Measurements from ENCODE around the gene TCERG1L.
"Not testable (repeated sequence)": the region's sequence is repeated elsewhere in the genome, so short reads cannot be mapped to it uniquely, and the experiment has no call there.

TCERG1L gene

GRCh38 chr10:131143425-131144165 is 167.9 kb downstream of the TCERG1L start:
- no peak for DNase-seq (ENCODE audit: low read depth)

- no peak for DNase-seq (ENCODE audit: low read depth)
These were observed 168.8 kb downstream of the TCERG1L start for GRCh38 chr10:131142517-131143380.

GRCh38 chr10:131141645-131142516 is 169.6 kb downstream of the TCERG1L start:
- DNase-seq (ENCODE audit: low read depth) = no peak

- no peak for DNase-seq (ENCODE audit: low read depth)
These were observed 170.3 kb downstream of the TCERG1L start for GRCh38 chr10:131141207-131141606.

GRCh38 chr10:131140606-131141005 is 170.9 kb downstream of the TCERG1L start:
- DNase-seq (ENCODE audit: low read depth) = no peak

GRCh38 chr10:131137223-131137622 is 174.3 kb downstream of the TCERG1L start:
- DNase-seq (ENCODE audit: low read depth) = no peak

DNA sequence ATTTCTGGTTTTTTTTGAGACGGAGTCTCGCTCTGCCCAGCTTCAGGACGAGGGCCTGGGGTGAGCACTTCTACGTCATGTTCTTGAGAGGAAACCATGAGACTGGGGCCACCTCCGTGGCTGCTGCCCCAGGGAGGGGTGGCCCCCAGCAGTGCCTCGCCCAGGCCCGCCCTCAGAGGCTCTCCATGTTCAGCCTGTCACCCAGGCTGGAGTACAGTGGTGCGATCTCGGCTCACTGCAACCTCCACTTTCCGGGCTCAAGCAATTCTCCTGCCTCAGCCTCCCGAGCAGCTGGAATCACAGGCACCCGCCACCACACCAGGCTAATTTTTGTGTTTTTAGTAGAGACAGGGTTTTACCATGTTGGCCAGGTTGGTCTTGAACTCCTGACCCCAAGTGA is 175.2 kb downstream of the TCERG1L start:
- not testable (repeated sequence) for DNase-seq (ENCODE audit: low read depth)

GRCh38 chr10:131135716-131136115 is 175.8 kb downstream of the TCERG1L start:
- DNase-seq (ENCODE audit: low read depth) = no peak

GRCh38 chr10:131134651-131135050 is 176.9 kb downstream of the TCERG1L start:
- DNase-seq (ENCODE audit: low read depth) = no peak

DNA sequence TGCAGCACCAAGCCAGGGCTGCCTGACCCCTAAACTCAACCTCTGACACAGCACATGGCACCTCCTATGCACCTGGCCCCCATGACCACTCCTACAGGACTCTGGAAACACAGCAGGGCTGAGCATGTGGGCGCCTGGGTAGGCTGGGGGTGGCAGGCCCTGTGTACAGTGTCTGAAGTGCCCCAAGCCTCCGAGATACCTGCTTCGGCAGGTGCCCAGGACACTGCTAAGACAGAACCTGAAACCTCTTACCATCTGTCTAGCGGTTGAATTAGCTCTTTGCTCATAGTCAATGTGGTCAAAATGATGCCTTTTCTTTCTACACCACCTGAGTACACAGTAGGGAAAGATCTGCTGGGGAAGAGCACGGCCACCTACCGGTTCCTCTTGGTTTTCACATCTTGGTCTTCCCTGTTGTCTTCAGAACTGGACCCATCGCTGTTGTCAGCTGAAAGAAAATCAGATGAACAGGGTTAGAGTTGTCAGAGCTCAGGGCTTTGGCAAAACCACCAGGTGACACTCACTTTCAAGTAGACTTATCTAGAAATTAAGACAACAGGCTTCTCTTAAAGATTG is 177.4 kb downstream of the TCERG1L start:
- DNase-seq (ENCODE audit: low read depth) = no peak

GRCh38 chr10:131132681-131133080 is 178.8 kb downstream of the TCERG1L start:
- DNase-seq (ENCODE audit: low read depth) = no peak

GRCh38 chr10:131131726-131132591 is 179.6 kb downstream of the TCERG1L start:
- no peak for DNase-seq (ENCODE audit: low read depth)

- DNase-seq (ENCODE audit: low read depth) = no peak
These were observed 181.5 kb downstream of the TCERG1L start for GRCh38 chr10:131130025-131130424.

- DNase-seq (ENCODE audit: low read depth) = no peak
These were observed 182.0 kb downstream of the TCERG1L start for GRCh38 chr10:131129544-131129943.

DNA sequence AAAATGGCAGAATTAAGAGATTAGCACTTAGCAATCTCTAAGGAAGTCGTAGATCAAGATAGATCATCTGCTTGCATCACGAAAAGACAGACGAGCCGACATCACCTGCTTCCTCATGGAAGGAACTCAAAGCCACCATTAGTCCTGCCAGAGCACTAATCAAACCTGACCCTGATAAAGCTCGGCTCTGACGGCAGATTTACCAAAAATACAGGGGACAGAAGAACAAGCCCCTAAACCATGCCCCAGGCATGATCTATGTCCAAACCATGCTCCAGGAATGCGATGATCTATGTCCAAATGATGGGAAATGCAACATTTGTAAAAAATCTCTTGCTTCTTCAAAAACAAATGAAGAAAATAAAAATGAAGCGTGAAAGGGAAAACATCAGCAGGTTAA is 182.8 kb downstream of the TCERG1L start:
- DNase-seq (ENCODE audit: low read depth) = no peak

DNA sequence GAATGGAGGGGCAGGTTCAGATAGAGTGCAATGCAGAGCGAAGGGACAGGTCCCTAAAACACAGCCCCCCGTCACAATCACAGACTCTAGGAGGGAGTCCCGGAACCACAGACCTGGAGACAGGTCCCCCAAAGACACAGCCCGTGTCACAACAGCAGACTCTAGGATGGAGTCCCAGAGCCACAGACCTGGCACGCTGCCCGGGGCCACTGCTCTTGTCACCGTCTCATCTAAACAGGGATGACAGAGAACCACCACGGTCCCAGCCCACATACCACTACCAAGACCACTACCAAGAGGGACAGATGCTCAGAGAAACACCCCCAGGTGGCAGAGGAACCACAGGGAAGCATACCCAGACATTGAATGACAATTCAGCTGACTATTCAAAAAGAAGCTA is 183.9 kb downstream of the TCERG1L start:
- no peak for DNase-seq (ENCODE audit: low read depth)

- DNase-seq (ENCODE audit: low read depth) = no peak
These were observed 184.4 kb downstream of the TCERG1L start for GRCh38 chr10:131127138-131127589.

- DNase-seq (ENCODE audit: low read depth) = no peak
These were observed 185.0 kb downstream of the TCERG1L start for GRCh38 chr10:131126321-131127137.

GRCh38 chr10:131125511-131126225 is 185.9 kb downstream of the TCERG1L start:
- no peak for DNase-seq (ENCODE audit: low read depth)

All from ELR (cell line).